ENCODE results near the gene CELA1. TPM values are rescaled to one million over a fixed set of nuclear protein-coding genes. Genes with fewer than 3 reads are reported as not detected.

The CELA1 gene
- total and polyA plus RNA-seq, 7 donors = not detected

DNA sequence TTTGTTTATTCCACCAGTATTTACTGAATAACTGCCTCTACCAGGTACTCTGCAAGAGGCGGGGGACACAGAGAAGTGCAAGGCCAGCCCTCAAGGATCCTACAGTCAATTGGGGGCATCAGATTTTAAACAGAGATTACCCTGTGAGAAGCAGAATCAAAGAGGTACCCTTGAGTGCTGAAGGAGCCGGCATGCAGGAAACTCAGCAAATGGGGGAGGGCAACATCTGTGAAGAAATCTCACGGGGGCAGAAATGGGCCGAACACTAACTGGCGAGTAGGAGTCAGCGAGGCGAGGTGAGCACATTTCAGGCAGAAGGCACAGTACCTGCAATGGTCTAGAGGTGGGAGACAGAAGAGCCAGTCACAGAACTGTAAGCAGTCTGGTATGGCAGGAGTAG is 35.7 kb upstream of the CELA1 start:
- H3K36me3 ChIP-seq (ENCODE audit: insufficient read depth in 1 of 2, low read depth in 1 of 2) = no peaks in the 10 kb centered on the region
- TF ChIP-seq, protein P1, sequence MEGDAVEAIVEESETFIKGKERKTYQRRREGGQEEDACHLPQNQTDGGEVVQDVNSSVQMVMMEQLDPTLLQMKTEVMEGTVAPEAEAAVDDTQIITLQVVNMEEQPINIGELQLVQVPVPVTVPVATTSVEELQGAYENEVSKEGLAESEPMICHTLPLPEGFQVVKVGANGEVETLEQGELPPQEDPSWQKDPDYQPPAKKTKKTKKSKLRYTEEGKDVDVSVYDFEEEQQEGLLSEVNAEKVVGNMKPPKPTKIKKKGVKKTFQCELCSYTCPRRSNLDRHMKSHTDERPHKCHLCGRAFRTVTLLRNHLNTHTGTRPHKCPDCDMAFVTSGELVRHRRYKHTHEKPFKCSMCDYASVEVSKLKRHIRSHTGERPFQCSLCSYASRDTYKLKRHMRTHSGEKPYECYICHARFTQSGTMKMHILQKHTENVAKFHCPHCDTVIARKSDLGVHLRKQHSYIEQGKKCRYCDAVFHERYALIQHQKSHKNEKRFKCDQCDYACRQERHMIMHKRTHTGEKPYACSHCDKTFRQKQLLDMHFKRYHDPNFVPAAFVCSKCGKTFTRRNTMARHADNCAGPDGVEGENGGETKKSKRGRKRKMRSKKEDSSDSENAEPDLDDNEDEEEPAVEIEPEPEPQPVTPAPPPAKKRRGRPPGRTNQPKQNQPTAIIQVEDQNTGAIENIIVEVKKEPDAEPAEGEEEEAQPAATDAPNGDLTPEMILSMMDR (IDR thresholded peaks at IDR 0.05) = no peak
- WGBS, 3 donors = 88 to 94% (median 92%) methylated on average over 7 of the region's 7 CpGs

DNA sequence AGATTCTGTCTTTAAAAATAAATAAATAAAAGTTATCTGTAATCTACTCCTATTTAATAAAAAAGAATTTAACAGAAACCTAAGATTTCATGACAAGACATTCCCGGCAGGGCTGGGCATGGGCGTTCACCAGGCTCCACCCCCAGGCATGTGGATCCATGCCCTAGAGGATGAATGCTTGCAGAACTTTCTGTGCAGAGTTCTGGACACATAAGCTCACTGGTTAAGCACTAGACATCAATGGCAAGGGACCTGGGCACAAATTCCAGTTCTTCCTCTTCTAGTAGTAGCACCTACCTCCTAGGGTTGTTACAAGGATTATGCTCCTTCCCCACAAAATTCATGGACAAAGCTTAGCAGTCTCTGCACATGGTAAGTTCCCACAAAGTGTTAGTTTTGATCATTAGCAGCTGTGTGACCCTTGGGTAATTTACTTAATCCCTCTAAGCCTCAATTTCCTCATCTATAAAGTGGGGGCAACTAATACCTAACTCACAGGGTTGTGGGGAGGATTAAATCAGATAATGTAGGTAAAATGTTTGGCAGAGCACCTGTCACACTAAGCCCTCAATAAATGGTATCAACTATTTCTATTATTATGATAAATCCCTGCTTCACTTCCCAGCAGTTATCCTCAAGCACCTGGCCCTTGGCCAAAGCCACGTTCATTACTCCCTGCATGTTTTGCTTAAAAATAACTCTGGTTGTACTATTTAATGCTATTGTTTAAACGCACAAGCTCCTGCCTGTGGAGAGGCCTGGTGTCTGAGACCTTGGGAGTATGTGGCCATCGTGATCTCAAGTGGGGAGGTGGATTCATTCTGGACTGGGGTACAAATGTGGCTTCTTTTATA is 35.0 kb upstream of the CELA1 start:
- DNase-seq (no peak), ATAC-seq (no peak)
- intact Hi-C loops (cut with DNase I) = no loop called here
- Histone ChIP-seq H3K27ac (no peak overlapping the region), H3K9me3 (no peaks in the 10 kb centered on the region), H3K4me3 (no peak overlapping the region), H3K27me3 (ENCODE audit: insufficient read depth in 3 of 3, low read length in 2 of 3) (no peaks in the 10 kb centered on the region), H3K4me1 (no peaks in the 10 kb centered on the region), H3K36me3 (ENCODE audit: insufficient read depth in 1 of 2, low read depth in 1 of 2) (no peaks in the 10 kb centered on the region)
- 43 to 47% (median 46%) methylated on average over 5 of the region's 5 CpGs for WGBS, 3 donors
- TF ChIP-seq, protein P1 (IDR thresholded peaks at IDR 0.05) = no peak

More for the DNA sequence above, 35.7 kb upstream of the CELA1 start:
- H3K4me3 ChIP-seq = no peak overlapping the region
- no peaks in the 10 kb centered on the region for H3K9me3 ChIP-seq
- ATAC-seq (no peak), DNase-seq (no peak)
- no peak overlapping the region for H3K27ac ChIP-seq
- no peaks in the 10 kb centered on the region for H3K4me1 ChIP-seq
- intact Hi-C loops (cut with DNase I) = no loop called here
- H3K27me3 ChIP-seq (ENCODE audit: insufficient read depth in 3 of 3, low read length in 2 of 3) = no peaks in the 10 kb centered on the region

DNA sequence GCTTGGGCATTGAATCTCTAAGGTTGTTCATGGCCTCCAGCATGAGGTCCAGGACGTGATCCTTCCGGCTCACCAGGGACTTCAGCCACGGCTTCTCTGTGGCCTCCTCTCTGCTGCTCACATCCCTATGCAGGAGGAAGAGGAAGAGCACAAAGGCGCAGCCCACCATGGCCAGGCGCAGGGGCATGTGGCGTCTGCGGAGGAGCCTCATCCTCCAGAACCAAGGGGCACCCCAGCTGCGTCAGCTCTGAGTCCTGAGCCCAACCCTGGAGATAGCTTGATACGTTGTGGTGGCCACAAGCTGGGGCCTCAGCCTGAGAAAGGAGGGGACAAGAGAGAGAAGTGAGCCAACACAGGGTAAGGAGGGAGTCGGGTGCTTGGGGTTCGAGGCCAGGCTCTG is 33.1 kb upstream of the CELA1 start:
- intact Hi-C loops (cut with DNase I) = no loop called here
- 93 to 94% (median 94%) methylated on average over 11 of the region's 11 CpGs for WGBS, 3 donors
- Histone ChIP-seq H3K4me1 (no peaks in the 10 kb centered on the region), H3K4me3 (no peak overlapping the region), H3K36me3 (ENCODE audit: insufficient read depth in 1 of 2, low read depth in 1 of 2) (no peaks in the 10 kb centered on the region), H3K27ac (no peak overlapping the region), H3K9me3 (no peaks in the 10 kb centered on the region), H3K27me3 (ENCODE audit: insufficient read depth in 3 of 3, low read length in 2 of 3) (no peaks in the 10 kb centered on the region)
- ATAC-seq (no peak), DNase-seq (no peak)
- TF ChIP-seq, protein P1 (IDR thresholded peaks at IDR 0.05) = no peak

DNA sequence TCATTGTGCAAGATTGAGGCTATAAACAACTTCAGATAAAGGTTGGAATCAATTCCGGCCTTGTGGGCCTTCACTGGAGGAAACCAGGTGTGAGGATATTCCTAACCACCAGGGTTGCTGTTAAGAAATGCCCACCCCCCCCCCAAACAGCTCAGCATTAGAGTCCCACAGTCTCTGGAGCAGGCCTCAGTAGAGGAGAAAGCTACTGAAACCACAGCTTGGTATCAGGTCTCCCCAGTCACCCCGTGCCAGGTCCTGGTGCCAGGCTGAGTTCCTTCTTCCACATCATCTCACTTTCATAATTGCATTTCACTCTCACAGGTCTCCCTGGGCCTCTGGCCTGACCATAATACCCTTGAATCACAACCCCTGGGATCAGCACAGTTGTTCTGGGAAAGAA is 32.3 kb upstream of the CELA1 start:
- no peak for DNase-seq
- Histone ChIP-seq H3K9me3 (no peaks in the 10 kb centered on the region), H3K27ac (no peak overlapping the region), H3K4me1 (no peaks in the 10 kb centered on the region), H3K36me3 (ENCODE audit: insufficient read depth in 1 of 2, low read depth in 1 of 2) (no peaks in the 10 kb centered on the region), H3K4me3 (no peak overlapping the region), H3K27me3 (ENCODE audit: insufficient read depth in 3 of 3, low read length in 2 of 3) (no peaks in the 10 kb centered on the region)
- intact Hi-C loops (cut with DNase I) = no loop called here
- ATAC-seq = peak in 3 of 4 donors; percentile 19 to 57 (median 39)
- WGBS, 3 donors = 80 to 81% (median 81%) methylated on average over 2 of the region's 2 CpGs
- TF ChIP-seq, protein P1 (IDR thresholded peaks at IDR 0.05) = no peak
